Measurements from ENCODE around the gene TSC22D4. TPM values are rescaled to one million over a fixed set of nuclear protein-coding genes. Genes with fewer than 3 reads are reported as not detected.
A peak's percentile ranks its signal among the peaks of the same experiment; 100 is the strongest.
"Not testable (repeated sequence)": the region's sequence is repeated elsewhere in the genome, so short reads cannot be mapped to it uniquely, and the experiment has no call there.

The TSC22D4 gene
- total and polyA plus RNA-seq, 9 of the 15 experiments (the other 6 are each of a cell fraction or from before 2014, with no cell fraction given) = 0.37 to 107 (median 28.7) TPM

DNA sequence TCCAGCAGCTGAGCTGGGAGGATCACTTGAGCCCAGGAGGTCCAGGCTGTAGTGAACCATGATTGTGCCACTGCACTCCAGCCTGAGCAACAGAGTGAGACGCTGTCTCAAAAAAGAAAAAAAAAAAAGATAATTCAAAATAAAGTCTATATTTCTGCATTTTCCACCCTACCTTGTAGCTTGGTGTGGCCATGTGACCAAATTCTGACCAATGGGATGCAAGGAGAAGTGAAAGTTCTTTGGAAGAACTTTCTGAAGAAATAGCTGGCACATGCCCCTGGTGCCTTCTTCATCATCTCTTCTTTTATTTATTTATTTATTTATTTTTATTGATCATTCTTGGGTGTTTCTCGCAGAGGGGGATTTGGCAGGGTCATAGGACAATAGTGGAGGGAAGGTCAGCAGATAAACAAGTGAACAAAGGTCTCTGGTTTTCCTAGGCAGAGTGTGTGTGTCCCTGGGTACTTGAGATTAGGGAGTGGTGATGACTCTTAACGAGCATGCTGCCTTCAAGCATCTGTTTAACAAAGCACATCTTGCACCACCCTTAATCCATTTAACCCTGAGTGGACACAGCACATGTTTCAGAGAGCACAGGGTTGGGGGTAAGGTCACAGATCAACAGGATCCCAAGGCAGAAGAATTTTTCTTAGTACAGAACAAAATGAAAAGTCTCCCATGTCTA is 43.0 kb upstream of the TSC22D4 start:
- peak; percentile 60 for TF ChIP-seq USF1 (CRISPR knock-in tag; IDR thresholded peaks at IDR 0.05)
- TF ChIP-seq, protein P1, sequence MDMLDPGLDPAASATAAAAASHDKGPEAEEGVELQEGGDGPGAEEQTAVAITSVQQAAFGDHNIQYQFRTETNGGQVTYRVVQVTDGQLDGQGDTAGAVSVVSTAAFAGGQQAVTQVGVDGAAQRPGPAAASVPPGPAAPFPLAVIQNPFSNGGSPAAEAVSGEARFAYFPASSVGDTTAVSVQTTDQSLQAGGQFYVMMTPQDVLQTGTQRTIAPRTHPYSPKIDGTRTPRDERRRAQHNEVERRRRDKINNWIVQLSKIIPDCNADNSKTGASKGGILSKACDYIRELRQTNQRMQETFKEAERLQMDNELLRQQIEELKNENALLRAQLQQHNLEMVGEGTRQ (CRISPR knock-in tag; IDR thresholded peaks at IDR 0.05) = peak; percentile 84
- peak; percentile 78 for TF ChIP-seq RAD51 (IDR thresholded peaks at IDR 0.05; ENCODE audit: borderline replicate concordance, low read depth)
- TF ChIP-seq CBFA2T2 (conservative IDR thresholded peaks at IDR 0.05) = 0 out of 2 replicates have a peak, but pooled peaks have one; percentile 3
- TF ChIP-seq RBM25 (IDR thresholded peaks at IDR 0.05; ENCODE audit: low read depth, low read length, severe bottlenecking) = peak; percentile 33
- FAIRE-seq; H3K4me2 ChIP-seq (ENCODE audit: insufficient read depth, low read length); H3K36me3 ChIP-seq (ENCODE audit: control insufficient read depth, insufficient read depth, low read length); H3K27me3 ChIP-seq (ENCODE audit: control insufficient read depth in 2 of 2, insufficient read depth in 2 of 2, low read length in 2 of 2); H3K27ac ChIP-seq (ENCODE audit: extremely low read depth, low read depth, low read length); H3K4me3 ChIP-seq; H3K9ac ChIP-seq (ENCODE audit: insufficient read depth in 1 of 2, low read depth in 2 of 2, low read length in 2 of 2); H4K20me1 ChIP-seq (replicated peaks; ENCODE audit: control insufficient read depth, insufficient read depth, low read length); intact Hi-C loops (cut with micrococcal nuclease); CTCF ChIA-PET (ENCODE audit: low intra/inter-chr PET ratio); in situ Hi-C loops (cut with MboI); H3K79me2 ChIP-seq (ENCODE audit: control insufficient read depth, insufficient read depth, low read length); H3K9me1 ChIP-seq (ENCODE audit: control insufficient read depth, insufficient read depth, low read length); BruUV-seq (replicated peaks); H3K4me1 ChIP-seq (replicated peaks in 1 of 2; ENCODE audit: control insufficient read depth in 2 of 2, insufficient read depth in 2 of 2, low read length in 2 of 2); H3K9me3 ChIP-seq (replicated peaks; ENCODE audit: control insufficient read depth, insufficient read depth, low read depth, low read length): not testable (repeated sequence)
- H2AFZ ChIP-seq (ENCODE audit: low read depth, low read length) = 0 out of 2 replicates have a peak overlapping the region, but pooled peaks have one; percentile 22
- 48% methylated on average over 2 of the region's 3 CpGs for WGBS (ENCODE audit: insufficient coverage, low coverage, missing lambda C conversion rate)
- peak in 3 of 4 experiments; percentile 44 to 60 (median 58) for DNase-seq (ENCODE audit: extremely low read depth in 1 of 4, low spot score in 3 of 4)
- POLR2A ChIA-PET = interaction anchor here (0.7 to 1.8 kb wide), 4 partner anchors 9 to 93 kb away, joined by 3 to 6 read pairs (median 4); partner anchors contain the start of gene ZCWPW1
- ATAC-seq = peak; percentile 40; the same call in 2 of the 3 replicates

Measured in K562 (cell line).